Measurements from ENCODE around the gene PRSS2.
"Not testable (repeated sequence)": the region's sequence is repeated elsewhere in the genome, so short reads cannot be mapped to it uniquely, and the experiment has no call there.

- TF ChIP-seq CTCF, POLR2A (IDR thresholded peaks at IDR 0.05): not testable (repeated sequence)
Observed at GRCh38 chr7:142748410-142748809, 22.4 kb upstream of the PRSS2 start.
